CD4-positive, alpha-beta T cell treated with Interleukin-4 for 1 hour (primary cell): ENCODE results near the gene PI4K2B.
"Not testable (repeated sequence)": the region's sequence is repeated elsewhere in the genome, so short reads cannot be mapped to it uniquely, and the experiment has no call there.

Experiments used
- DNase-seq, 2 donors: peaks; one replicate each; pipeline ENCODE4 v3.0.0-alpha.2; 2020 to 2022

Gene PI4K2B

DNA sequence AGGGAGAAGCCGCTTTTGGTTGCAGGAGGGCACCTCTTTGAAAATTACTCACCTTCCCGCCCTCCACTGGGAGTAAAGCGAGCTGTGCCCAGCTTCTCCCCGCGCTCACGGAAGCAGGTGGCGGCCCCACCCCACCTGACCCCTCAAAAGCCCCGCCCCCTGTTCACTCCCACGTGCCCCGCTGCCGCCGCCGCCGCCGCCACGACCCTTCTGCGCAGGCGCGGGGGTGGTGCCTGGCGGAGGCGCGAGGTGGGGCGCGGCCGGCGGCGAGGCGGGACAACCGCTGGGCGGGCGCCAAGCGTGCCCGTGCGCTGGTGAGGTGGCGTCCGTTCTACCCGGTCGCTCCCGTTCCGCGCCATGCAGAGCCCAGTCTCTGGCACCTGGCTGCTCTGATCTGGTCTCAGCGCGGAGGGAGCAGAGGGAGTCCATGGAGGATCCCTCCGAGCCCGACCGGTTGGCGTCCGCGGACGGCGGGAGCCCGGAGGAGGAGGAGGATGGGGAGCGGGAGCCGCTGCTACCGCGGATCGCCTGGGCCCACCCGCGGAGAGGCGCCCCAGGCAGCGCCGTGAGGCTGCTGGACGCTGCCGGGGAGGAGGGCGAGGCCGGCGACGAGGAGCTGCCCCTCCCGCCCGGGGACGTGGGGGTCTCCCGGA lies at the start of gene PI4K2B:
Gene PI4K2B, plus strand, starts transcription at position 297 of the 653 bp plus-strand sequence. Its CDS starts 131 bp downstream, at position 428.
- DNase-seq = peak; percentile 92 to 94

DNA sequence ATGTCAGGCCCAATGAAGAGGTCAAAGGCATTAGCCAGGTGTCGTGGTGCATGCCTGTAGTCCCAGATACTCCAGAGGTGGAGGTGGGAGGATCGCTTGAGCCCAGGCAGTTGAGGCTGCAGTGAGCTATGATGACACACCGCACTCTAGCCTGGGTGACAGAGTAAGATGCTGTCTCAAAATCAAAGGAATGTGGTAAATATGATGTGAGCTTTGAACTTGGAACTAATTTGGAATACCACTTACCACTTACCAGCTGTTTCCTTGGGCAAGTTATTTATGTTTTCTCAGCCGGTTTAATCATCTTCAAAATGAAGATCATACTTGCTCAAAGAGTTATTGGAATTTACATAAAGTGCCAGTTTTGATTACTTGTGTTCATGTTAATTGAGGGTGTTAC lies 49.8 kb upstream of the PI4K2B start:
- DNase-seq = no peak

DNA sequence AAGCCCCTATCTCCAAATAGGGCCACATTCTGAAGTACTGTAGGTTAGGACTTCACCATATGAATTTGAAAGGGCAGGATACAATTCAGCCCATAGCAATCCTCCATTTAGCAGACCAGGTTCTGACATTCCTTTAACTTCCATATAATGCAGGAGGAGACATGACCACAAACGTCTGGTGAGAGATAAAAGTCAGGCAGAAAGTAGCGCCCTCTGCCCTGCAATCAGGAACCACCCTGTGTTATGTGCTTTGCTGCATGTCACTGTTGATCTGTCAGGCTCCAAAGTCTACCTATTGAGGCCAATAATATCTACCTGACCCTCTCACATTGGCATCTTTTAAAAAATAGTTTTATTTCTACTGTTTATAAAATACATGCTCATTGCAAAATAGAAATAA lies 43.4 kb upstream of the PI4K2B start:
- DNase-seq = no peak

DNA sequence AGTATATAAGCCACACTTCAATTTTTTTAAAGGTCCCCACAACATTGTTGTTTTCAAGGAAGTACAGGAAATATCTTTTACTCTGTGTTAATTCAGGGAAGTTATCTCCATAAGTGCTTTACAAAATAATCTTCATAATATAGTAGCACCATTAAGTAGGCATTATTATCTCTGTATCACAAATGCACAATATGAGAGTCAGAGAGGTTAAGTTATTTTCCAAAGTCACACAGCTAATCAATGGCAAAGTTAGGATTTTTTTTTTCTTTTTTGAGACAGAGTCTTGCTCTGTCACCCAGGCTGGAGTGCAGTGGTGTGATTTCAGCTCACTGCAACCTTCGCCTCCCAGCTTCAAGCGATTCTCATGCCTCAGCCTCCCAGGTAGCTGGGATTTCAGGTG lies 35.1 kb upstream of the PI4K2B start:
- no peak for DNase-seq

DNA sequence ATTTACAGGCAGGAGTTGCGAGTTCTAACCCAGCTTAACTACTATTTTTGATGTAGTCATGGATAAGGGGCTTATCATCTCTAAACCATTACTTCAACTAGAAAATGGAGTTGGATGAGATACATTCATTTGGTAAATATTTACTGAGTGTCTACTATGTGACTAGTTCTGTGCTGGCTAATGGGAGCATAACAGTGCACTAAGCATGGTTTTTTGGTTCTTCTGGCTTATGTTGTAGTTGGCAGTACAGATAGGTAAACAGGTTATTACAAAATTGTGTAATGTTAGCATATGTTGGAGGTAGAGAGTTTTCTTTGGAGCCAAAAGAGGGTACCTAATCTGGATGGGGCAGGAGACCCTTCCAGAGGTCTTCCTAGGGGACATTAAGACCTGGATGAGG lies 25.8 kb upstream of the PI4K2B start:
- no peak for DNase-seq

DNA sequence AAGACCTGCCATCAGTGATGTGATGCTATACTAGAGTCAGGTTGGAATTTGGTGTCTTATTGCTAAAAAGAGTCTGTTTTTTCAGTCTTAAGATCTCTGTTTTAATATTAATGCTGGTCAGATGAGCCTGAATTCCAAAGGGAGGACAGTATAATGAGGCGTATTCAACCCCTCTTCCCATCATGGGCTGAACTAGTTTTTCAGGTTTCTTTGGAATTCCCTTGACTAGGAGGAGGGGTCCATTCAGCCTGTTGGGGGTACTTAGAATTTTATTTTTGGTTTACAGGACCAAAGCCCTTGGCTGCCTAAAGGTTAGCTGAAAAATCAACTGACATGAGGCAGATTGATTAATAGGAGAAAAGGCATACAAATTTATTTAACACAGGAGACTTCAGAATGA lies 24.1 kb upstream of the PI4K2B start:
- no peak for DNase-seq

DNA sequence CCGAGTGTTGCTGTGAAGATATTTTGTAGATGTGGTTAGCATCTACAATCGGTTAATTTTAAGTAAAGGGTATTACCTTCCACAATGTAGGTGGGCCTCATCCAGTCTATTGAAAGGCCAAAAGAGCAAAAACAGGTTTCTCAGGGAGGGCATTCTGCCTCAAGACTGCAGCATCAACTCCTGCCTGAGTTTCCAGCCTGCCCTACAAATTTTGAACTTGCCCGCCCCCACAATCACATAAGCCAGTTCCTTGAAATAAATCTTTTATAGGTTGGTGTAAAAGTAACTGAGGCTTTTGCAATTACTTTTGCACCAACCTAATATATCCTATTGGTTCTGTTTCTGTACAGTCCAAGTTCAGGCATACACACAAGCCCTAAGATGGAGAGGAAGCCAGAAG lies 22.1 kb upstream of the PI4K2B start:
- no peak for DNase-seq

DNA sequence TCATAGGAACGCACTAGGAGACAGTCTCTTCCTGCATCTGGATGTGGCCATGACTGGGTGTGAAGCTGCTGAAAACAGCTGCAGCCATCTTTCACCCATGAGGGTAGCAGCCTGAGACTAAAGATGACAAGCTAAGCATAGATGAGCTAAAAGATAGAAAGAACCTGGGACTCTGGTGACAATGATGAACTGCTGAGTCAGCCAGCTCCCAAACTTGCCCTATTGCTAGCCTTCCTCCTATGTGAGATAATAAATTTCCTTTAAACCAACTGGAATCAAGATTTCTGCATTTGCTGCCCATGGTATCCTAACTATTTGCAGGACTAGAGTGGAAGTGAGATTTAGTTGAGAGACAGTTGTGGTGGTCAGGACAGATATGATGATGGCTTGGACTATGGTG lies 21.0 kb upstream of the PI4K2B start:
- no peak for DNase-seq

DNA sequence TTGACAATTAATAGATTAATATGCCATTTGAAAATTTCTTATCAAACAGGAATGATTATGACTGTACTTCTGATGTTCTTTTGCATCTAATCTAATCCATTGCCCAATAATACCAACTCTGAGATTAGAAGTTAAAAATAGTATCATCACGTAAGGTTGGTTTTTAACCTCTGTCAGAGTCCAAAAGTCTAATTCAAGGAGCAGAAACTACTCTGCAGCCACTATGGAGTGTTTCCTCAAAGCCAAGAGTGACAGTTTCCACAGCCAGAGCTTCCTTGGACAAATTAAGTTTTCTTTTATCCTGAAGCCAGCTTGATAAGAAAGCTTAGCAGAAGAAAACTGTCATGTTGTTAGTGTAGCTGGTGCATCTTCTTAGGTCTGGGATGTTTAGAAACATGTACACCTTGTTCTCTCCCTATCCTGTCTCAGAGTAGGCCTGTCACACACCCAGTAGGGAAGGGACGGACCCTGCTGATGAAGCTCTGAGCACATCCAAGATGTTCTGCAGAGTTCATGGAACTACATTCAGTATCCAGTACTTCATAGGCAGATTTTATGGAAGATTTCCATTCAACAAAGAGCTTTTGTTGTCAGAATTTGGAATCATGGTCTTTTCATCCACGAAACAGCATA lies 20.4 kb upstream of the PI4K2B start:
- DNase-seq = no peak

DNA sequence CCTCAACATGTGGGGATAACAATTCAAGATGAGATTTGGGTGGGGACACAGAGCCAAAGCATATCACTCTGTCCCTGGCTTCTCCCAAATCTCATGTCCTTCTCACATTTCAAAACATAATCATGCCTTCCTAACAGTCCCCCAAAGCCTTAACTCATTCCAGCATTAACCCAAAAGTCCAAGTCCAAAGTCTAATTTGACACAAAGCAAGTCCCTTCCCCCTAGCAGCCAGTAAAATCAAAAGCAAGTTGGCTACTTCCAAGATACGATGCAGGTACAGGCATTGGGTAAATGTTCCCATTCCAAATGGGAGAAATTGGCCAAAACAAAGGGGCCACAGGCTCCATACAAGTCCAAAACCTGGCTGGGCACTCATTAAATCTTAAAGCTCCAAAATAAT lies 19.1 kb upstream of the PI4K2B start:
- not testable (repeated sequence) for DNase-seq

DNA sequence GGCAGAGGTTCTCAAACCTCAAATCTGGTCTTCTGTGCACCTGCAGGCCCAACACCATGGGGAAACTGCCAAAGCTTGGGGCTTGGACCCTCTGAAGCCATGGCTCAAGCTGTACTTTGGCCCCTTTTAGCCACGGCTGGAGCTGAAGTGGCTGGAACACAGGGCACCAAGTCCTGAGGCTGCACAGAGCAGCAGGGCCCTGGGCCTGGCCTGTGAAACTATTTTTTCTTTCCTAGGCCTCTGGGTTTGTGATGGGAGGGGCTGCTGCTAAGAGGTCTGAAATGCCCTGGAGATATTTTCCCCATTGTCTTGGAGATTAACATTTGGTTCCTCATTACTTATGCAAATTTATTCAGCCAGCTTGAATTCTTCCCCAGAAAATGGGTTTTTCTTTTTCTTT lies 18.3 kb upstream of the PI4K2B start:
- no peak for DNase-seq

DNA sequence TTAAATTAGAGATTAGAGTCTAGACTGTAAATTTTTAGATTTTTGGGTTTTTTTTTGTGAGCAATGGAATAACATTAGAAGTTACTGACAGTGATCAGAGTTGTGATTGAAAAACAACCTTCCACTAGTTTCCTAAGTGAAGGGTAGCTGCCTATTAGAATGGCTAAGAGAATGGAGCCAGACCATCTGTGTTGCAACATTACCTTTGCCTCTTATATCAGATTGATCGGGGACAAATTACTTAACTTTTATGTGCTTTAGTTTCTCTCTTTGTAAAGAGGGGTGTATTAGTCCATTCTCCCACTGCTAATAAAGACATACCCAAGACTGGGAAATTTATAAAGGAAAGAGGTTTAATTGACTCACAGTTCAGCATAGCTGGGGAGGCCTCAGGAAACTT lies 12.5 kb upstream of the PI4K2B start:
- no peak for DNase-seq

DNA sequence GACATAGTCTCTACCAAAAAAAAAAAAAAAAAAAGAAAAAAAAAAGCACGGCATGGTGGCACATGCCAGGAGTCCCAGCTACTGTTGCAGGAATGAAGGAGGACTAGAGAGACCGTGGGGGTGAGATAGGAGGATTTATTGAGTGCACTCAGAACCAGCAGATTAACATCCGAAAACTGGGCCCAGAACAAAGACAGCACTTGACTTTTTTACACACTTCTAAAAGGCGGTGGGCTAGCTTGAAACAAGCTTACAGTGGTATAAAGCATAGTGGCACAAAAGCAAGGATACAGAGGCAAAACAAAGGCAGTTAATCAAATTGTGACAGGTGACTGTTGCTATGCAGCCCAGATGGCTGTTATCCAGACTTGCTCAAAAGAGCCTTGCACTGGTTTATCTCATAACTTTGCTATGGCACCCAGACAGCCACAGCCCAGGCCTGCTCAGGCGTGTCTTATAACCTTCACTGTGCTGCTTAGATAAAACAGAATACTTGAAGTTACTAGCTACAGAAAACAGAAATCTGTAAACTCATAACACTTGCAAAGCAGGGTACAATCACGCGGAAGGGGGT lies 9.9 kb upstream of the PI4K2B start:
- peak in 1 of 2 donors; percentile 38 for DNase-seq

DNA sequence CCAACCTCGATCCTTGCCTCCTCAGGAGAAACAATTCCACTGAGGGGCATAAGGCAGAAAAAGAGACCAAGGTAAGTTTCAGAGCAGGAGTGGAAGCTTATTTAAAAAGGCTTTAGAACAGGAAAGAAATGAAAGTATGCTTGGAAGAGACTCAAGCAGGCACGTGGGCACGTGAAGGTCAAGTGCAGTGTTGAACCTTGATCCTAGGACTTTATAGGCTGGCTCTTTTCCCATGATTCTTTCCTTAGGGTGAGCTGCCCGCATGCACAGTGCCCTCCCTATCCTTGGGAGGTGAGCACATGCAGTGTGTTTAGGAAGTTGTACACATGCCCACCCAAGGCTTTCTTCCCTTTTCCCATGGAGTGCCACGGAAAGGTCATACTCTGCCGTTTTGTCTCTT lies 4.0 kb upstream of the PI4K2B start:
- no peak for DNase-seq

DNA sequence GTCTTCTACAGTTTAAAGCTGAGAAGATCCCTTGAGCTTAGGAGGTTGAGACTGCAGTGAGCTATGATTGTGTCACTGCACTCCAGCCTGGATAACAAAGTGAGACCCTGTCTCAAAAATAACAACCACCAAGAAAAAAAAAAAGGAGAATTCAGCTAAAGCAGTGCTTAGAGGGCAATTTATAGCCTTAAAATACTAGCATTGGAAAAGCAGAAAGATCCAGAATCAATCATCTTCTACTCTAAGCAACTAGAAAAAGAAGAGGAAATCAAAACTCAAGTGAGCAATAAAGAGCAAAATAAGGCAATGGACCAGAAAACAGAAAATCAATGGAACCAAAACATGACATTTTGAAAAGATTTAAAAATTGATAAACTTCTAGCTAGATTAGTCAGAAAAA lies 639 bp upstream of the PI4K2B start:
- no peak for DNase-seq

DNA sequence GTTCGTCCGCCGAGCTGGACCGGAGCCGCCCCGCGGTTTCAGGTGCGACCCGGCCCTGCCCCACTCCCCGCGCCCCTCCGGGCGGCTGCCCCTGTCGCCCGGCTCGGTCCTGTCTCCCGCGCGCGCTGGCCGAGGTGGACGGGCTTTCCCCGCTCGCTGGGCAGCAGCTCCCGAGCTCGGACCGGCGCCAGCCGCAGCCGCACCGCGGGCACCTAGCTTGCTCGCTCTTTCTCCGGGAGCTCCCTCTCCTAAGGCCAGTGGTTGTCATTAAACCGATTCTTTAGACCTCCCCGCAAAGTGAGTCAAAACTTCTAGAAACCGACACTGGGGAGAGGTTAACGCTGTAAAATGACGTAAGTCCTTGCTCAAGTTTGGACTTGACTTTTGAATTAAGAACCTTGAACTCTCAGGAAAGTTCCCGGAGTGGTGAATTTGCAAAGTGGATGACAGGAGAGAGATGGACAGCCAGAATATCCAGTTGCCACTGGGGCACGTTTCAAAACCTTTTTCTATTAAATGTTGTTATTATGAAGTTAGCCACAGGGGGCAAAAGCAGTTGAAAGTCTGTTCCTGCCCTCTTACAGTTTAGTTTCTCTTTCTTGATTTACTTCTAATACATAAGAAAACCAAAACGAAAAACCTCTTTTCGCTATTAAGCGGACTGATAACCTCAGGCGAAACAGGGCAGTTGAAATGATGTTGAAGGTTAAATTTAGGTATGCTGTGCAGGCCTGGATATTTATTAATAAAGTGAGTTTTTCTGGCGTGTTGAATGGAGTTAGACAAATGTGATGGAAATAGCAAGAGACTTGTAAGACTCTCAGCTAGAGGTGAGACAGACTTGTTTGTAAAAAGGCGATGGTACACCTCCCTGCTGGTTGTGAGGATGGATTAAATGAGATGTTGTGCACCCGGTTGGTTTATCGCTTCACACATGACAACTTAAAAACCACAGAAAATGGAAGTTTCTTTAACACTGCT lies 847 bp downstream of the PI4K2B start:
- peak; percentile 52 to 86 for DNase-seq

DNA sequence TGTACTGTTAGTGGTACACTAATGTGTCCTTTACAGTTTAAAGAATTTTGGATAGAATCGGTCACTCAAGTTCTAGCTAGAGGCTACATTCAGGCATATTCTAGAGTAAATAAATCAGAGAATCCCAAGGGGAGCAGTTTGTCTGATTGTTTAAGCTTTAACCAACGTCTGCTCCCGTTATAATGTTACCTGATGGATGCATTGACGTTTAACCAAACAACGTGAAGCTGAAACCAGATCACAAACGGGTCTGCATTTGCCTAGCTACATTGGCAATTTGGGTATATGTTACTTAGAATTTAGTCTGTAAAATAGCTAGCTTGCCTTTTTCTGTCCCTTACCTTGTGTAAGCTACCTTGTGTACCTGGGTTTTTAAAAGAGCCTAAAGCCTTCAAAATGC lies 1.6 kb downstream of the PI4K2B start:
- no peak for DNase-seq

DNA sequence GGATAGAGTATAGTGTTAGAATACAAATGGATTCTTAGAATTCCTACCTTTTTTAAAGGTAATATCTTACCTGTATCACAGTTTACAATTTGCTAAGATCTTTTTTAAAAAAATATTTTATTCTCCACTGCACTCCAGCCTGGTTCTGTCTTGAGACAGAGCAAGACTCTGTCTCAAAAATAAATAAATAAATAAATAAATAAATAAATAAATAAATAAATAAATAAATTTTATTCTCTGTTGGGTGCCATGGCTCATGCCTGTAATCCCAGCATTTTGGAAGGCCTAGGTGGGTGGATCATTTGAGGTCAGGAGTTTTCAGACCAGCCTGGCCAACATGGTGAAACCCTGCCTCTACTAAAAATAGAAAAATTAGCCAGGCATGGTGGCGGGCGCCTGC lies 2.2 kb downstream of the PI4K2B start:
- DNase-seq = not testable (repeated sequence)

DNA sequence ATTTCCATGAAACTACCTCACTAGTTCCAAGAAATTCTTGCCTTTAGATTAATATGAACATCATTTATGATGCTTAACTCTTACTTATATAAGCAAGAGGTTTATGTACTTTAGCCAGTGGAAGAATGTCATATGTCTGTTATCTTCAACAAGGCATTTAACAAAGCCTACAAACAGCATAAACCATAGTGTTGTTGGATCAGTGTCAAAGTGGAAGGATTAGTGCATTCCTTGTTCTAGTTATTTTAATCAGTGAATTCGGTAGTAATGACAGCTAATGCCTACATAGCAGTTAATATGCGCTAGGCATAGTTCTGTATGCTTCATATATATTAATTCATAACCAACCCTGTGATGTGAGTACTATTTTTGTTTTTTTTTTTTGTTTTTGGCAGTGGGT lies 3.1 kb downstream of the PI4K2B start:
- DNase-seq = no peak

DNA sequence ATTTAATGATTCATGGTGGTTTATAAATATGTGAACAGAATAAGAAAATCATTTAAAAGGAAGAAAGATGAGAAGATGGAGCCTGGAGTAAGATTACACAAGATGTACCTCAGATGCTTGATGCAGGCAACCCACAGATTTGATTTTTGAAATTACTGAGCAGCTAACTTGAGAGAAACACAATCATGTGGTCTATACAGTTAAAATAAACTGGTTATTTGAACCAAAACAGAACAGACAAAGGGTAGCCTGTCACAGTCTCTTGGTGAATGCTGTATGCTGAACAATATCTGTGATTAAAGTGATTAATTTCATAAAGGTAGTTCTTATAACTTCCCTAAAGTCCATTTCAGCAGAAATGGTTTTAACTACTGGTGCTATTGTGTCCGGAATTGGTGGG lies 4.2 kb downstream of the PI4K2B start:
- DNase-seq = no peak

DNA sequence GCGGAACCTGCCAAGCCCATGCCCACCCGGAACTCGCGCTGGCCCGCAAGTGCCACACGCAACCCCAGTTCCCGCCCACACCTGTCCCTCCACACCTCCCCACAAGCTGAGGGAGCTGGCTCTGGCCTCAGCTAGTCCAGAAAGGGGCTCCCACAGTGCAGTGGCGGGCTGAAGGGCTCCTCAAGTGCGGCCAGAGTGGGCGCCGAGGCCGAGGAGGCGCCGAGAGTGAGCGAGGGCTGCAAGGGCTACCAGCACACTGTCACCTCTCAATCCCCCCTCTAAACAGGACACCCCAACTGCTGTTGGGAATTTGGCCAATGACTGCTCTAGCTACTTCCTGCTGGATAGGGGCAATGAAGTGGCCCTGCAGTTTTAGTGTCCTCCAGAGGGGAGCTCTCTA lies 5.7 kb downstream of the PI4K2B start:
- DNase-seq = not testable (repeated sequence)

DNA sequence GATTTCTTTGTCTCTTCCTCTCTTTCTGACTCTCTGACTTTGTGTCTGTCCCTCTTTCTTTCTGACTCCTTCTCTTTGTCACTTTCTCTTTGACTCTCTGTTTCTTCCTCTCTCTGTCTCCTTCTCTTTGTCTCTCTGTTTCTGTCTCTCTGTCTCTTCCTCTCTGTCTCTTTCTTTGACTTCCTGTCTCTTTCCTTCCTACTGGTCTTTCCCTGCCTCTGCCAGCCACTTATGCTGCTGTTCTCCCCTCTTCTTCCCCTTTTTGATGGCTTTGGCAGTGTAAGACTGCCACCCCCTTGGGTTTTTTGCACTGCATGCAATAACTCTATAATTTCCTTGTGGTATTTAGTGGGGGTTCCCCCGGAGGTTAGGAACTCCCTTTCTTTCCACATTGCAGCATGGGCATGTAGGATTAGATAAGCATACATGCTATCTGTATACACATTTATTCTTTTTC lies 6.9 kb downstream of the PI4K2B start:
- DNase-seq = peak; percentile 15 to 53

DNA sequence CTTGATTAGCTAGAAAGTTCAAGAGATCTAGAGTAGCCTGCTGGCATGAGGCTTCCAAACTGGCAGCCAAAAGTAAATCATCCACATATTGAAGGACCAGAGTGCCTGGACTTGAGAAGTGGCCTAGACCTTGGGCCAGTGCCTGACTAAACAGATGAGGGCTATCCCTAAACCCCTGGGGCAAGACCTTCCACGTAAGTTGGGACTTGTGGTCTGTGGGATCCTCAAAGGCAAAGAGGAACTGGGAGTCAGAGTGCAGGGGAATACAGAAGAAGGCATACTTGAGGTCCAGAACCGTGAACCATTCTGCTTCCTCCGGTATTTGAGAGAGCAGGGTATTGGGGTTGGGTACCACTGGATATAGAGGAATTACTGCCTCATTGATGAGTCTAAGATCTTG lies 8.4 kb downstream of the PI4K2B start:
- DNase-seq = not testable (repeated sequence)
